Measurements from ENCODE around the gene SLF1.

GRCh38 chr5:94682814-94683520 is 64.5 kb downstream of the SLF1 start:
- TF ChIP-seq CTCF (IDR thresholded peaks at IDR 0.05) (no peak), POLR2A (IDR thresholded peaks at IDR 0.05) (no peak)
